MM.1S (cell line): ENCODE results near the gene ITGA3.

Experiments
- CTCF ChIP-seq: fragments of 300-600 bp; sonication (generic); IDR thresholded peaks from 2 replicates; pipeline ENCODE4 v1.5.1; 2016; ENCODE audit warnings: antibody characterized with exemption, low read length, mixed read lengths
- EZH2 ChIP-seq: fragments of 300-600 bp; sonication (generic); optimal IDR thresholded peaks from 2 replicates; pipeline ENCODE3; 2017; ENCODE audit warnings: low read depth, mild to moderate bottlenecking, antibody characterized with exemption, low read length, mixed read lengths

- no peak for TF ChIP-seq CTCF
- no peak for TF ChIP-seq EZH2
These were observed 41.5 kb downstream of the ITGA3 start for GRCh38 chr17:50097455-50097854.
